ENCODE results near the gene ZNF593.

GRCh38 chr1:26189331-26189730 lies 19.6 kb downstream of the ZNF593 start:
- TF ChIP-seq EZH2phosphoT487 (IDR thresholded peaks at IDR 0.05; ENCODE audit: low read depth): no peak
- no peak for TF ChIP-seq CTCF (IDR thresholded peaks at IDR 0.05; ENCODE audit: low read depth, low read length)
